ENCODE data around the gene HERC5.

The HERC5 gene

DNA sequence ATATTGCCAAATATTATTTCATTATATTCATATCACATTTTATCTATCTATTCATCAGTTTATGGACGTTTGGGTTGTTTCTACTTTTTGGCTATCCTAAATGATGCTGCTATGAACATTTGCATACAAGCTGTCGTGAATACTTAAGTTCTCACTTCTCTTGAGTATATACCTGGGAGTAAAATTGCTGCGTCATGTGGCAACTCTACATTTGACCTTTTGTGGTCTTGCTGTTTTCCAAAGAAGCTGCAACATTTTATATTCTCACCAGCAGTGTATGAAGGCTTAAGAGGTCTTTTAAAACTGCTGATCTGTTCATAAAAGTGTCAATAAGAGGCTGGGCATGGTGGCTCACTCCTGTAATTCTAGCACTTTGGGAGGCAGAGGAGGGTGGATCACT, 60.9 kb downstream of the HERC5 start:
- in situ Hi-C loops (cut with MboI; ENCODE audit: low sequenced_read_pairs) = loop anchor here (5.0 to 25.0 kb wide), 4 partner anchors 143 to 656 kb away; partner anchors contain the start of gene HERC6

DNA sequence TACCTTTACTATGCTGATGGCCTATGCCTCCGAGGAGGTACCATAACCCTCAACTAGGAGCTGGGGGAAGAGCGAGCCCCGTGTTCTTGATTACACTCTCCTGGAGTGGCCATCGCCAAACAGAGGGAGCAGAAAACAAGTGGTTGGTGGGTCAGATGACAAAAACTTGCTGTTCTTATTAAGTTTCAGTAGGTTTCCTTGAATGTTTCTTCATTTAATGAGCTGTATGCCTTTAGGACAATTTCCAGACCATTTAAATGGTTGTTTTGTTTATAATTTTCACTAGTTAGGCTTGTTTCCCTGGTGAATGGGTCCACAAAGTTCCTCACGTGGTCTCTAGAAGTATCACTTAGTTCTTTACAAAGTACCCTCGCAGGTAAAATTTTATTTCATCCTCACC, 62.0 kb downstream of the HERC5 start:
- in situ Hi-C loops (cut with MboI; ENCODE audit: low sequenced_read_pairs) = loop anchor here (5.0 to 25.0 kb wide), 4 partner anchors 144 to 657 kb away; partner anchors contain the start of gene HERC6

GRCh38 chr4:88522702-88523324, 65.9 kb downstream of the HERC5 start:
- in situ Hi-C loops (cut with MboI; ENCODE audit: low sequenced_read_pairs) = loop anchor here (25.0 kb wide), 2 partner anchors 486 to 661 kb away; no protein-coding TSS in a partner anchor

- in situ Hi-C loops (cut with MboI; ENCODE audit: low sequenced_read_pairs) = loop anchor here (25.0 kb wide), 2 partner anchors 486 to 661 kb away; no protein-coding TSS in a partner anchor
These were observed 66.6 kb downstream of the HERC5 start, which contains the start of gene PYURF for GRCh38 chr4:88523325-88524129. Gene PYURF (minus strand): TSS chr4:88523776. CDS start chr4:88523700, 76 bp downstream.

DNA sequence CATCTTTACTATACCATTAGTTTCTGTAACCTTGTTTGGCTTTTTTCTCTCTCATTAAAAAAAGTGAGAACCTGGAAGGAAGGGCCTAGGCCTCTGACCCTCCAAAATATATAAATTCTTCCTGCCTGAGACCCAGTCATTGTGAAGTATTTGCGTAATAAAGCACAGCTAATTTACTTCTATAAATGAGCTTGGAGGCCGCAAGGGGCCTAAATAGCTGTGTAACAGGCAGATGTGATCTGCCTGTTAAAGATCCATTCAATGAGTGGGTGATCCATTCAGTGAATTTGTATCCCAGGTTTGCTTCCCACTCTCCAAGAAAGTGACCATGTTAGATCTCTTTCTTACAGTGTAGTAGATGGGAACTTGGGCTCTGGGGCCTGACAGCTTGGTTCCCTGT, 67.3 kb downstream of the HERC5 start:
- in situ Hi-C loops (cut with MboI; ENCODE audit: low sequenced_read_pairs) = loop anchor here (25.0 kb wide), 2 partner anchors 487 to 662 kb away; no protein-coding TSS in a partner anchor

DNA sequence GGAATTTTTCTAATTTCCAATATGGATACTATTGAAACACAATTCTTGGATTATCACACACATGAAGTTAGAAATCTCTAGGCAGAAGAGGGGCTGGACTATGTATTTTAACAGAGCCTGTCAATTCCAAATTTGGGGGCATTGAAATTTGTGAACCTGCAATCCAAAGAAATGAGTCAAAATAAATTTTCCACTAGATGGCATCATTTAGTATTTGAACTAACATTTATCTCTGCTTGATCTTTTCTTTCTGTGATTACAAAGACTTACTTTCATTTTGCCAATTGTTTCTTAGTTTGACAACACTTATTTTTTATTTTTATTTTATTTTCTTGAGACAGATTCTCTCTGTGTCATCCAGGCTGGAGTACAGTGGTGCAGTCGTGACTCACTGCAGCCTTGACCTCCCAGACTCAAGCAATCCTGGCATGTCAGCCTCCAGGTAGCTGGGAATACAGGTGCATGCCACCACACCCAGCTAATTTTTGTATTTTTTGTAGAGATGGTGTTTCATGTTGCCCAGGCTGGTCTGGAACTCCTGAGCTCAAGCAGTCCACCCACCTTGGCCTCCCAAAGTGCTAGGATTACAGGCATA, 69.4 kb downstream of the HERC5 start:
- in situ Hi-C loops (cut with MboI; ENCODE audit: low sequenced_read_pairs) = loop anchor here (25.0 kb wide), 1 partner anchor 286 kb away; no protein-coding TSS in a partner anchor

GRCh38 chr4:88527787-88528186, 70.9 kb downstream of the HERC5 start:
- in situ Hi-C loops (cut with MboI; ENCODE audit: low sequenced_read_pairs) = loop anchor here (25.0 kb wide), 1 partner anchor 285 kb away; no protein-coding TSS in a partner anchor

- in situ Hi-C loops (cut with MboI; ENCODE audit: low sequenced_read_pairs) = loop anchor here (25.0 kb wide), 1 partner anchor 283 kb away; no protein-coding TSS in a partner anchor
These were observed 71.9 kb downstream of the HERC5 start for GRCh38 chr4:88528861-88529260.

DNA sequence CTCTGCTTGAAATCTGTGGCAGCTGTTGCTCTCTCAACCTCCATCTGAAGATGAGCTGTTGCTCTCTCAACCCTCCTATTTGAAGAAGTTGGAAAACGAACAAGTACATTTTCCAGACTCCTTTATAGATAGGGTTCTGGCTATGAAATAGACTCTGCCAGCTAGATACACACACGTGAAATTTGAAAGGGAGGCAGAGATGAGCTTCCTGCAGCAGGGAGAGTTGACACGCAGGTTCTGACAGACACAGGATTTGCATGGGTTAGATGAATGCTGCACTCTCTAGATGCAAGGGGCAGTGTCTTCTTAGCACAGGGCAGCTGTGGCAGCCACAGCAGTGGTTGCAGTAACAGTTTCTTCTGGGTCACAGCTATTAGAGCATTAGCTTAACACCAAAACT, 74.6 kb downstream of the HERC5 start:
- in situ Hi-C loops (cut with MboI; ENCODE audit: low sequenced_read_pairs) = loop anchor here (10.0 to 25.0 kb wide), 2 partner anchors 281 to 493 kb away; no protein-coding TSS in a partner anchor

DNA sequence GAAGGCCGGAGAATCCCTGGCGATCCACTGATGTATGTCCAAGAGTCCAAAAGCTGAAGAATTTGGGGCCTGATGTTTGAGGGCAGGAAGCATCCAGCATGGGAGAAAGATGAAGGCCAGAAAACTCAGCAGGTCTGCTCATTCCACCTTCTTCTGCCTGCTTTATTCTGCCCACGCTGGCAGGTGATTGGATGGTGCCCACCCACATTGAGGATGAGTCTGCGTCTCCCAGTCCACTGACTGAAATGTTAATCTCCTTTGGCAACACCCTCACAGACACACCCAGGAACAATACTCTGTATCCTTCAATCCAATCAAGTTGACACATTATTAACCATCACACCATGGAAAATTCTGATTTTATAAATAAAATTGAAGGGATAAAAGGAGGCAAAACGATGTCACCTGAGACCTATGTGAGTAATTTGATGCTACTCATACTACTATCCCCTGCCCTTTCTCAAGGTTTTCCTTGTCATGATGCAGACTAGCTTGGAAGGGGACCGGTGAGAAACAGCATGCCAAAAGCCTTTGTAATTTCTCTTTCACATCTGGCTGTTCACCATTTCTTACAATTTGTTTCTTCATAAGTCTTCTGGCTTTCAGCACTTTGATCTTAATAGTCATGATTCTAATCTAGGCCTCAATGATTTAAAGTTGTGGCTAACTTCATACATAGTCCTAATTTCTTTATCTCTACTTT, 76.3 kb downstream of the HERC5 start:
- in situ Hi-C loops (cut with MboI; ENCODE audit: low sequenced_read_pairs) = loop anchor here (10.0 to 25.0 kb wide), 2 partner anchors 279 to 492 kb away; no protein-coding TSS in a partner anchor

DNA sequence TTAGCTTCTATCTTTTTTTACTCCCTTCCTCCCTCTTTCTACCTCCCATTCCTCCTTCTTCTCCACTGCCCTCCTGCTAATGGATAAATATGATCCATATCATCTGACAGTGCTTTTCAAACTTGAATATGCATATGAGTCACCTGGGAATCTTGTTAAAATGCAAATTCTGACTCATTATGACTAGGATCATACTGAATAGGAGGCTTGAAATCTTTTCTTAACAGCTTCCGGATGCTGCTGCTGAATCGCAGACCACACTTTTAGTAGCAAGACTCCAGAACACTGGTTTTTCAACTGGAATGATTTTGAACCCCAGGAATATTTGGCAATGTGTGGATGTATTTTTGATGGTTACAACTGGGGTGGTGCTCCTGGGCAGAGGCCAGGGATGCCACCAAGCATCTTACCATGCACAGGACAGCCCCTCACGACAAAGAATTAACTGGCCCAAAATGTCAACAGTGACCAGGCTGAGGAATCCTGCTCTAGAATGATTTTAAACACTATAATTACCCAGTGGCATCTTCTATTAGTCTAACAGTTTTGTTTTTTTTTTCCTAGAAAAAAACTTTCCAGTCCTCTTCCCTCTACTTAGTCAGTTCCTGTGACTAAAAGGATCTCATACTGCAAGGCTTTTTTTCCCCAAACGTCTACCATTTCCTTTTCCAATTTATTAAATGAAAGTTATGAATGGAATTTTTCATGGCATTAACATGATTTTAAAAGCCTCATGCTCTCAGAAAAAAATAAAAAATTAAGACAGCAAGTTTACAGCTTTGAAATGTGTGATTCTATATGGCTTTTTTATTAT, 77.2 kb downstream of the HERC5 start:
- in situ Hi-C loops (cut with MboI; ENCODE audit: low sequenced_read_pairs) = loop anchor here (10.0 to 25.0 kb wide), 2 partner anchors 278 to 491 kb away; no protein-coding TSS in a partner anchor

DNA sequence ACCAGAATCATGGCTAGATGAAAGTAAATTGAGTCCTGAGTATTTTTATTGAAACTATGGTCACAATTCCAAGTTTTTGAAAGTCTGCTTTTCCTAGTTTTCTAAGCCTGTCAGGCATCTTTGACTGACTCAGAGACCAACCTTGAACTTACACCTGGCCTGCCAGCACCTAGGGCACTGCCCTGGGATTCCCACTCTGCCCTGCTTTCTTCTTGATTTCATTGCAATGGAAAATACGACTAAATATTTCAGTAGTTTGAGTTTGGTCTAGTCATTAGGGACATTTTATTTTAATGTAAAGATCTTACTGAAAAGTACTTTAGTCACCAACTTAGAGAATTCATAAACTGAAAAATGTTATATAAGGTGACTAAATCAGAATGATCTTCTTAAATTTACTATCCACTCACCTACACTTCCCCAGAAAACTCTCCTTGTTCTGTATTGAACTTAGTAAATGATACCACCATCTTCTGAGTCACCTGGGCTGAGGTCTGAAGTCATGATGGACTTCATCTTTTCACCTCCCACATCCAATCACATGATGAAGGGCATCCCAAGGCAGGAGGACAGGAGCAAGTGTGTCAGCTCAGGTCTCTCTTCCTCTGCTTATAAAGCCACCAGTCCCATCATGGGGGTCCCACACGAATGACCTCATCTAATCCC, 78.3 kb downstream of the HERC5 start:
- in situ Hi-C loops (cut with MboI; ENCODE audit: low sequenced_read_pairs) = loop anchor here (10.0 to 25.0 kb wide), 2 partner anchors 277 to 490 kb away; no protein-coding TSS in a partner anchor

DNA sequence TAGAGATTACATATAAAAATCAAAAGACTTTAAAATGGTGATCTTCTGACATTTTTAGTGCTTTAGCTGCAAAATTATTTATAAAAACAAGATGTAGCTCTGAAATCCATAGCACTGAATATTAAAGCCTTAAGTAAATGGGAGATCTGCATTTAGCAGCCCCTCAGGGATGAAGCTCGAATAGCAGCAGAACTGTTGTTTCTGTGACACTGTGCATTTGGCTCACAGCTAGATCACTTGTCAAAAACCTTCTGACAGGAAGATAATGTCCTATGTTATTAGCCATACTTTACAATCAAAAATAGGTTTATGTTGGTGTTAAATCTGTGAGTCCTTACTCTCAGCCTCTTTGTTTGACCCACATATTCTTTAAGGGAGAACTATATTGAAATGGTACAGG, 80.8 kb downstream of the HERC5 start:
- in situ Hi-C loops (cut with MboI; ENCODE audit: low sequenced_read_pairs) = loop anchor here (10.0 to 25.0 kb wide), 2 partner anchors 275 to 487 kb away; no protein-coding TSS in a partner anchor

GRCh38 chr4:88539322-88540068, 82.6 kb downstream of the HERC5 start:
- in situ Hi-C loops (cut with MboI; ENCODE audit: low sequenced_read_pairs) = loop anchor here (10.0 to 25.0 kb wide), 2 partner anchors 273 to 485 kb away; no protein-coding TSS in a partner anchor

GRCh38 chr4:88549815-88550214, 92.9 kb downstream of the HERC5 start:
- in situ Hi-C loops (cut with MboI; ENCODE audit: low sequenced_read_pairs) = loop anchor here (25.0 kb wide), 1 partner anchor 262 kb away; no protein-coding TSS in a partner anchor

Data from HL-60/S4 treated with retinoic acid at 250 ng/mL for 4 days and 3 days (cell line).